CMK (cell line): Measurements from ENCODE around the gene GHRL.

Experiments
- DNase-seq: peaks from one replicate; pipeline ENCODE4 v3.0.0-alpha.2; 2010; ENCODE audit warnings: low read depth

Gene GHRL

GRCh38 chr3:10327592-10327991 lies 34.8 kb upstream of the GHRL start:
- no peak for DNase-seq

GRCh38 chr3:10322352-10322710 lies 29.6 kb upstream of the GHRL start:
- DNase-seq: no peak

GRCh38 chr3:10321630-10322351 lies 29.0 kb upstream of the GHRL start:
- DNase-seq: no peak

GRCh38 chr3:10320320-10320677 lies 27.6 kb upstream of the GHRL start:
- DNase-seq: no peak

- DNase-seq: no peak
Observed at GRCh38 chr3:10319804-10320203, 27.1 kb upstream of the GHRL start.

- no peak for DNase-seq
Observed at GRCh38 chr3:10319251-10319650, 26.5 kb upstream of the GHRL start.

- no peak for DNase-seq
Observed at GRCh38 chr3:10317961-10318350, 25.2 kb upstream of the GHRL start.

- DNase-seq: no peak
Observed at GRCh38 chr3:10317311-10317960, 24.7 kb upstream of the GHRL start.

GRCh38 chr3:10315771-10316344 lies 23.1 kb upstream of the GHRL start:
- no peak for DNase-seq

GRCh38 chr3:10315101-10315500 lies 22.4 kb upstream of the GHRL start:
- no peak for DNase-seq

GRCh38 chr3:10312861-10313260 lies 20.1 kb upstream of the GHRL start:
- DNase-seq: no peak

GRCh38 chr3:10312391-10312790 lies 19.6 kb upstream of the GHRL start:
- DNase-seq: no peak

- no peak for DNase-seq
Observed at GRCh38 chr3:10311710-10312109, 19.0 kb upstream of the GHRL start.

GRCh38 chr3:10310578-10310977 lies 17.8 kb upstream of the GHRL start:
- DNase-seq: no peak

GRCh38 chr3:10309736-10310135 lies 17.0 kb upstream of the GHRL start:
- no peak for DNase-seq

- DNase-seq: no peak
Observed at GRCh38 chr3:10308678-10309077, 15.9 kb upstream of the GHRL start.

GRCh38 chr3:10306156-10306555 lies 13.4 kb upstream of the GHRL start:
- no peak for DNase-seq

- no peak for DNase-seq
Observed at GRCh38 chr3:10305331-10305902, 12.7 kb upstream of the GHRL start.

GRCh38 chr3:10304905-10305304 lies 12.2 kb upstream of the GHRL start:
- DNase-seq: no peak

GRCh38 chr3:10303785-10304184 lies 11.0 kb upstream of the GHRL start:
- no peak for DNase-seq

GRCh38 chr3:10303105-10303504 lies 10.4 kb upstream of the GHRL start:
- no peak for DNase-seq

- no peak for DNase-seq
Observed at GRCh38 chr3:10300087-10300486, 7.3 kb upstream of the GHRL start.

GRCh38 chr3:10299679-10300078 lies 6.9 kb upstream of the GHRL start:
- DNase-seq: no peak
